Osteocyte (in vitro differentiated cells): ENCODE data around the gene GALR2. TPM values are rescaled to one million over a fixed set of nuclear protein-coding genes. Genes with fewer than 3 reads are reported as not detected.

Experiments used
- DNase-seq: peaks from one replicate; pipeline ENCODE4 v3.0.0; 2021; ENCODE audit warnings: mixed read lengths; ENCODE audit not compliant: unreplicated experiment; ENCODE audit errors: extremely low spot score
- H3K27ac Mint-ChIP-seq: one replicate; pipeline ENCODE4 v1.8.0; 2021; ENCODE audit warnings: mild to moderate bottlenecking, mixed read lengths; ENCODE audit not compliant: unreplicated experiment
- H3K27me3 Mint-ChIP-seq: one replicate; pipeline ENCODE4 v1.8.0; 2021; ENCODE audit warnings: mixed read lengths; ENCODE audit not compliant: unreplicated experiment
- H3K36me3 Mint-ChIP-seq: one replicate; pipeline ENCODE4 v1.8.0; 2021; ENCODE audit warnings: mixed read lengths; ENCODE audit not compliant: unreplicated experiment
- H3K4me1 Mint-ChIP-seq: one replicate; pipeline ENCODE4 v1.8.0; 2021; ENCODE audit warnings: mixed read lengths; ENCODE audit not compliant: unreplicated experiment
- H3K4me3 Mint-ChIP-seq: one replicate; pipeline ENCODE4 v1.8.0; 2021; ENCODE audit warnings: mild to moderate bottlenecking, moderate library complexity, mixed read lengths; ENCODE audit not compliant: unreplicated experiment
- H3K9me3 Mint-ChIP-seq: one replicate; pipeline ENCODE4 v1.8.0; 2021; ENCODE audit warnings: mixed read lengths; ENCODE audit not compliant: unreplicated experiment
- total RNA-seq: library from RNA; stranded (reverse); gene quantifications from 2 replicates; pipeline ENCODE4 v1.2.1, GENCODE V29; 2021
- TF ChIP-seq, protein P1 (sequence below): fragments of 200-600 bp; sonication (generic); IDR thresholded peaks from 2 replicates; pipeline ENCODE4 v1.5.0; 2021; ENCODE audit warnings: antibody characterized with exemption, mild to moderate bottlenecking, moderate library complexity

The GALR2 gene
- total RNA-seq, 1 donor from 2014 or later = not detected

DNA sequence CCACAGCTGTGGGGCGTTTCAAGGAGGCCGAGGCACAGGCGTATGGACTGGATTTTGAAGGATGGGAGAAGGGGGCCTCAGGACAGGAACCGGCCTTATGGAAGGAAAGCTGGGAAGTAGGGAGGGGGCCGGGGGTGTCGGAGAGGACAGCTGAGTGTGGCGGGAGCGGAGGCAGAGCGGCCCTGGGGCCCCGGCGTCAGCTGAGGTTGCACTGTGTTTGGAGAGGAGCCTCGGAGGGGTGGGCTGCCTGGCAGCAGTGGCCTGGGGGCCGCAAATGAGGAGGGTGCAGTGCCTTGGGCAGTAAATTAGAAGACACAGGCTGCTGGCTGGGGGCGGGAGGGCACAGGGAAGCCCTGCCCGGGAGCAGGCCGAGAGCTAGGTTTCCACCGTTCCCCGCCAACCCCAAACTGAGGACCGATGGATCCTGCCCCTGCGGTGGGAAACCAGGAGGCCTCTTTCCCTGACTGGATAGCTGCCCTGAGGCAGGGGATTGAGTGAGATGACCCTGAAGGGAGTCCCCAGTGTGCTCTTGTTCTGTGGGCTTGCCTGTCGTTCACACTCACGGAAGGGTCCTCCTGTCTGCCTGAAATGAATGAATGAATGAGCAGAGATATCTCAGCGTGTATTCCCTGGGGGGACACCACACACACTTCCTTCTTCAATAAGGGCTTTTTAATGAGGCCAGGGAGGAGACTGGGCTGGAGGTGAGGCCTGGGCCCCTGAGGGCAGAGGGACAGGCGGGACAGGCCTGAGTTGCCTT is 48.0 kb downstream of the GALR2 start:
- DNase-seq = no peak
- no peaks in the 10 kb centered on the region for H3K9me3 Mint-ChIP-seq
- H3K36me3 Mint-ChIP-seq = no peaks in the 10 kb centered on the region
- no peak overlapping the region for H3K4me3 Mint-ChIP-seq
- no peaks in the 10 kb centered on the region for H3K4me1 Mint-ChIP-seq
- TF ChIP-seq, protein P1, sequence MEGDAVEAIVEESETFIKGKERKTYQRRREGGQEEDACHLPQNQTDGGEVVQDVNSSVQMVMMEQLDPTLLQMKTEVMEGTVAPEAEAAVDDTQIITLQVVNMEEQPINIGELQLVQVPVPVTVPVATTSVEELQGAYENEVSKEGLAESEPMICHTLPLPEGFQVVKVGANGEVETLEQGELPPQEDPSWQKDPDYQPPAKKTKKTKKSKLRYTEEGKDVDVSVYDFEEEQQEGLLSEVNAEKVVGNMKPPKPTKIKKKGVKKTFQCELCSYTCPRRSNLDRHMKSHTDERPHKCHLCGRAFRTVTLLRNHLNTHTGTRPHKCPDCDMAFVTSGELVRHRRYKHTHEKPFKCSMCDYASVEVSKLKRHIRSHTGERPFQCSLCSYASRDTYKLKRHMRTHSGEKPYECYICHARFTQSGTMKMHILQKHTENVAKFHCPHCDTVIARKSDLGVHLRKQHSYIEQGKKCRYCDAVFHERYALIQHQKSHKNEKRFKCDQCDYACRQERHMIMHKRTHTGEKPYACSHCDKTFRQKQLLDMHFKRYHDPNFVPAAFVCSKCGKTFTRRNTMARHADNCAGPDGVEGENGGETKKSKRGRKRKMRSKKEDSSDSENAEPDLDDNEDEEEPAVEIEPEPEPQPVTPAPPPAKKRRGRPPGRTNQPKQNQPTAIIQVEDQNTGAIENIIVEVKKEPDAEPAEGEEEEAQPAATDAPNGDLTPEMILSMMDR = no peak
- no peak overlapping the region for H3K27ac Mint-ChIP-seq
- H3K27me3 Mint-ChIP-seq = peaks cover 23% of the 10 kb centered on the region

DNA sequence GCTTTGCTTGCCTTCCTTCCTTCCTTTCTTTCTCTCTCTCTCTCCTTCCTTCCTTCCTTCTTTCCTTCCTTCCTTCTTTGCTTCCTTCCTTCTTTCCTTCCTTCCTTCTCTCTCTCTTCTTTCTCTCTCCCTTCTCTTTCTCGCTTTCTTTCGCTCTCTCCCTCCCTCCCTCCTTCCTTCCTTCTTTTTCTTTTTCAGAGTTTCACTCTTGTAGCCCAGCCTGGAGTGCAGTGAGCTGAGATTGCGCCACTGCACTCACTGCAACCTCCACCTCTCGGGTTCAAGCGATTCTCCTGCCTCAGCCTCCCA is 48.6 kb downstream of the GALR2 start:
- Mint-ChIP-seq H3K27ac (no peak overlapping the region), H3K9me3 (no peaks in the 10 kb centered on the region), H3K4me3 (no peak overlapping the region), H3K27me3 (peaks cover 23% of the 10 kb centered on the region), H3K36me3 (no peaks in the 10 kb centered on the region), H3K4me1 (no peaks in the 10 kb centered on the region)
- no peak for DNase-seq
- TF ChIP-seq, protein P1 = no peak

DNA sequence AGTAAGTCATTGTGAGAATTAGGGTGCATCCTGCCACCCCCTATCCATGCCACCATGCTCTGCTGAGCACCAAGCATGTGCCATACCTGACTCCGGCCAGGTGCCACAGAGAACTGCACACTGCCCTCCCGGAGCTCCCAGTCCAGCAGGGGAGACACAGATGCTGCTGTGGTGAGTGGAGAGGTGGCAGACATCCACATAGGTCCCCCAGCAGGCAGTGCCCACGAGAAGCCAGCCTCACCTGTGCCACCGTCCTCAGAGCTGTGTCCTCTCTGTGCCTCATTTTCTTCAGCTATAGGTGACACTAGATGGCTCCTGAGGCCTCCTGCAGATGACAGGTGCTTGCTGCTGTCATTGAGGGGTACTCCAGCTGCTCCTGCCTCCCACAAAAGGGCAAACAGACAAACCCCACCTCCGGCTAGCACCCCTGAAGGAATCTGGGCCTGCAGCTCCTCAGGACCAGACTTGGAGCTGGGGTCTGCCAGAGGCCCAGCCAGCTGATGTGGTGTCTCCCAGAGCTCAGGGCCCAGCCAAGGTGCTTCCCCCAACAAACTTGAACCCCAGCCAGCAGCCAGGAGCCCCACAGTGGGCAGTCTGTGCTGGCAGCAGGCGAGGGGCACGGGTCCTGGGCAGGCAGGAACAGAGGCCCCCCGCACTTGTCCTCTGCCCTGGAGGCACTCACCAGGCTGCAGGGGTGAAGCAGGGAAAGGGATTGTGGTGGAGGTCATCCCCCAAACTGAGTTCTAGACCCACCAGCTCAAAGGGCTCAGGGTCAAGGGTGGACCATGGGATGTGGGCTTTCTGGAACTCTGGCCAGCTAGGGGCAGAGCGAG is 49.4 kb downstream of the GALR2 start:
- no peak overlapping the region for H3K27ac Mint-ChIP-seq
- no peaks in the 10 kb centered on the region for H3K36me3 Mint-ChIP-seq
- no peak for DNase-seq
- no peaks in the 10 kb centered on the region for H3K9me3 Mint-ChIP-seq
- H3K4me1 Mint-ChIP-seq = no peaks in the 10 kb centered on the region
- H3K27me3 Mint-ChIP-seq = peaks cover 25% of the 10 kb centered on the region
- H3K4me3 Mint-ChIP-seq = no peak overlapping the region
- TF ChIP-seq, protein P1 = no peak

DNA sequence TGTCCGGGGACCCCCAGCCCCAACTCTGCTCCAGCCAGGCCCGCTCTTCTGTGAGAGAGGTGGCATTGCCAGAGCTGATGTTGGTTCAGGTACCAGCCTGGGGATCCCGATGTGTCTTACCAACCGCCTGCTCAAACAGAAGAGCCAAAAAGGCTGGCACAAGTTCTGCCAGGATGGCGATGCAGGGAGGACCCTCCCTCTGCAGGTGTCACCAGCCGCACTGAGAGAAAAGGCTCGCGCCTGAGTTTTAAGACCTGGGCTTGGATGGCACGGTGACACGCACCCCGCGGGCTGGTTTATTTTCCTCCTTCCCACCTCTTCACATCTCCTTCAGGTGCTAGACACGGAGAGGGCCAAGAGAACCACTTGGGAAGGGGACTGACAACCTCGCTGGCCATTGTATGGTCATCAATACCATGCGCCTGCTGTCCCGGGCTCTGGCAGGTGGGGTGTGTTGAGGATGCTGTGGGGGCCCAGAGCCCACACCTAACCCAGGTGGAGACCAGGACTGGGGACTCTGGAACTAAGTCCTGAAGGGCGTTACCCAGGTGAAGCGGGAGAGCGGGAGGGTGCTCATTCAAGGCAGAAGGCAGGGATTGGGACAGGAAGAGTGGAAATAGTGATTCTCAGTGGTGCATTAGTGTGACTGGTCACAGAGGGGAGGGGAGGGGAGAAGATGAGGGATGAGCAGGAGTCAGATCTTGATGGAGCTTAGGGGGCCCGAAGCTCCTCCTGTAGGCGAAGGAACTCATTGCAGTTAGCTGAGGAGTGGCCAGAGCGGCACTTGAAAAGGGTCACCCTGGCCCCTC is 50.2 kb downstream of the GALR2 start:
- DNase-seq = no peak
- Mint-ChIP-seq H3K36me3 (no peaks in the 10 kb centered on the region), H3K9me3 (no peaks in the 10 kb centered on the region), H3K4me1 (no peaks in the 10 kb centered on the region), H3K27me3 (peaks cover 19% of the 10 kb centered on the region), H3K27ac (no peak overlapping the region), H3K4me3 (no peak overlapping the region)
- TF ChIP-seq, protein P1 = no peak

DNA sequence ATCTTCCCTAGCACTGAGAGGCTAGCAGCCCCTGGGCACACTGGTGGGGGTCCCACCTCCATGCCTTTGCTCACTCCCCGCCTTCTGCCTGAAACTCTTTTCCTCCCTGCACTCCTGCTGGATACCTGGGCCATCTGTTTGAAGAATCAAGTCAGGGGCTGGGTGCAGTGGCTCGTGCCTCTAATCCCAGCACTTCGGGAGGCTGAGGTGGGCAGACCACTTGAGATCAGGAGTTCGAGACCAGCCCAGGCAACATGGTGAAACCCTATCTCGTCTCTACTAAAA is 50.8 kb downstream of the GALR2 start:
- Mint-ChIP-seq H3K4me1 (no peaks in the 10 kb centered on the region), H3K36me3 (no peaks in the 10 kb centered on the region), H3K9me3 (no peaks in the 10 kb centered on the region), H3K27ac (no peak overlapping the region), H3K4me3 (no peak overlapping the region), H3K27me3 (peaks cover 19% of the 10 kb centered on the region)
- TF ChIP-seq, protein P1 = no peak
- no peak for DNase-seq
